ENCODE measurements around the gene TXNDC5.
A peak's percentile ranks its signal among the peaks of the same experiment; 100 is the strongest.
"Not testable (repeated sequence)": the region's sequence is repeated elsewhere in the genome, so short reads cannot be mapped to it uniquely, and the experiment has no call there.

The TXNDC5 gene

DNA sequence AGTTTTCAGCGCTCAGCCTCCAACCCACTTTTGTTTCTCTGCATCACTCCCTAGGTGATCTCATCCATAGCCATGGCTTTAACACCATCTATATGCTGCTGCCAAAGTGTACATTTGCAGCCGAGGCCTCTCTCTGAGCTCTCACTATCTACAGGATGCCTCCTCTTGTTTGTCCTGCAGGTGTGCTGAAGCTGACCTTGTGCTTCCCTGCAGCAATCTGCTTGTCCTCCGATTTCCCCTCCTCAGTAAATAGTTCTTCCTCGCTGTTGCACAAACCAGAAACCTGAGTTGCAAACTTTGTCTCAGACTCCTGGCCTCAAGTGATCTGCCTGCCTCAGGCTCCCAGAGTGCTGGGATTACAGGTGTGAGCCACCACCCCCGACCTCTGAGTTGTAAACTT is 3.7 kb upstream of the TXNDC5 start:
- DNase-seq (ENCODE audit: low read depth in 2 of 2): no peak

DNA sequence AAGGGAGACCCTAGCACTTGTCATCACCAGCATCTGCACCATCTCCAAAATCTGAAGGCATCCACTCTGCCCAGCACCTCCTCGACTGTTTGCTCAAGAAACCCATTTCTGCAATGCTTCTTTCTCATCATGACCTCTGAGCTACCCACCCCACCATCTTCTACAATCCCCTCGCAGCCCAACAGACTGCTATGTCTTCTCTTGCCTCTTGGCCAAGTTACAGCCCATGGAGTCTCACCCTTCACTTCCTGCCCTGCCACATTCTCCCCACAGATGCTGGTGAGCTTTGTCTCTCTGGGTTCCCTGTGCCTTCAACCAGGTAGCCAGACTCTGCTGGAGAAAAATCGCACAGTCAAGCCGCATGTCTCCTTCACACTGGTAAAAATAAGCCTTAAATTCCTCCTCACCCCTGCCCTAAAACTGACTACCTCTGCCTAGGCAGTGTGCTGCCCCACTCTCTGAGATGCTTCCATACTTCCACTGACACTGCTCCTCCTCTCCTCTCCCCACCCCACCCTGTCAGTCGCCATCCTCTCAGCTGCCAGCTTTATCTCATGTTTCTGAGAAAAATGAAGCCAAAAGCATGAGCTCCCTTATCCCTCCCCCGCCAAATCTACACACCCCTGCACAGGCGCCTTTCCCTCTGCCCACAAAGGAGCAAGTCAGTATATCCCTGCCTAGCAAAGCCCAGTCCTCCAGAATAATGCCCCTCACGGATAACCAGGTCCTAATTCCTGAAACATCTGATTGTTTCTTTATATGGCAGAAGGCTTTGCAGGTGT is 2.3 kb upstream of the TXNDC5 start:
- DNase-seq (ENCODE audit: low read depth in 2 of 2): no peak

DNA sequence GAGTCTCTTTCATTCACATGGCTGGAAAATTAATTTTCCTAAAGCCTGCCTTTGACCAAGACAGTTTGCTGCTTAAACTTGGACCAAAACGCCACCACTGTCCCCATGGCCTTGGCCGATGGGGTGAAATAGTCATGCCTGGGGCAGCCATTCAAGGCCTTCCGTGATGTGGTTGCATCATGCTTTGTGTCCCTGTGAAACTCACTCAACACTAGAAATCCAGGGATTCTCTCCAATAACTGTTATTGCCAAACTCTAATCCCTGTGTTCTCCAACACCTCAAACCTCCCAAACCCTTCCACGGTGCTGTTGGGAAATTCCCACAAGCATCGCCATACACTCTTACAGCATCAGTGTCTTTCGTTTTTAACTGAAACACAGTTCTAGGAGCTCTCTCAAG is 1.4 kb upstream of the TXNDC5 start:
- no peak for DNase-seq (ENCODE audit: low read depth in 2 of 2)

DNA sequence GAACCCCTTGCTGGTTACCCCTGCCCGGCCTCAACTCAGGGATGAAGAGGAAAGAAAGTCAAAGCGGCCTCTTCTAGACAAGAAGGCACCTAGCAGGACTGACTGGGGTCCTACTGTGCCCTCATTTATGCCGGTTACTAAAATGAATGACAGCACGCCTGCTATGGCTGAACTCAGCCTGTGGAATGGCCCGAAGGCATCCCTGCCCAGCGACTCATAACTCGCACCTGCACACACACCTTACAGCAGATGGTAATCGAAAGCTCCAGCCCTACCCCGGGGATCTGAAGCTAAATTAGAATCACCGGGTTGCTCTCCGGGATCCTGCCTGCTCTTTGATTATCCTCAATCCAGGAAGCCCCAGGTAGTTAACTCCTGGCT is 747 bp upstream of the TXNDC5 start:
- no peak for DNase-seq (ENCODE audit: low read depth in 2 of 2)

DNA sequence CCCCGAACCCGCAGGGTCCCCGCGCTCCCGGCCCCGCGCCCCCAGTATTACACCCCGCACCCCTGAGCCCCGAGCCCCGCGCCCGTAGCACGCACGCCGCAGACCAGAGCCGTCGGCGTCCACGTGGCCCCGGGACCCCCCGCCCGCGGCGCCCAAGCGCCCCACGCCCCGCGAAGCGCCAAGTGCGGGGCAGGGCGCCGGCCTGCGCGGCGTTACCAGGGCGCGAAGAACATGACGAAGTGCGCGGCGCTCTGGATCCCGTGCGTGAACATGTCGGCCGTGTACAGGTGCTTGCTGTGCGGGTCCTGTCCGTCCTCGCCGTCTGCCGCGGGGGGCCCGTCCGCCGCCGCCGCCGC is 312 bp downstream of the TXNDC5 start:
- no peak for DNase-seq (ENCODE audit: low read depth in 2 of 2)

DNA sequence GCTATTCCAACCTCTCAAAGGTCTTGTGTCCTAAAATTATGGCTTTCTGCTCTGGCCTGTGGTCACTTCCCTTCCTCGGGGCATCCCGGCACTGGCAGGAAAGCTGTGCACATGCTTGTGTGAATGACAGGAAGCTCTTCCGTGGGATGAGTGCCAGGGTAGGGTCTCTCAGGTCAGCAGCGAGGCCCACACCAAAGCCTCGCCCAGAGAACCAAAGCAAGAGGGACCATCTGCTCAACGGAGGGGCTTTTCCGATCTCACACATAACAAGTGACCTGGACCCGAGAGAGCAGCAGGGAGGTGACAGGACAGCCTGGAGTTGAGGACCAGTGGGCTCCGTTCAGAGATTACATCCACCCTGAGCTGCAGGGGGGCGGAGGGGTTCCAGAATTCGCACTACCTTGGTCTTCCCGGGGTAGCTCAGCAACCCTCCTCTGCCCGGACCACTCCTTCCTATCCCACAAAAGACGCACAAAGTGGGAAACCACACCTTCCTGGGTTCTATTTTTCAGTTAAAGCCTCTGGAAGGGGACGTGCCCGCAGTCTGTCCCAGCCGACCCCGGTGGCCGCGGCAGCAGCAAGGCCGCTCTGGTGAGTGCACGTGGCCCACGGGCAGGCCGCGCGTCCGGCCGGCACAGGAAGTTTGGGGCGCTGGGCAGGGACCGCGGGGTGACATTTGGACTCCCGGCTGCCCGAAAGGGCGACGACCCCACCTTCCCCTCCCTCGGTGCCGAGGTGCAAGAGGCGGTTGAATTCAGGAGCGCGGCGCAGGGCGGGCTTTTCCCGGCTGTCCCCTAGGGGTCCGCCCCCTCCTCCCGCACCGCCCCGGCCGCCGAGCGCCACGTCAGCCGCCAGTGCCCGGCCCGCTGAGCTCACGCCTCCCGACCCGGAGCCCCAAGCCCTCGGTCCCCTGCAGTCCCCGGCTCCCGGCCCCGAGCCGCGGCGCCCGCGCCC is 988 bp downstream of the TXNDC5 start:
- peak in 1 of 2 donors; percentile 21 for DNase-seq (ENCODE audit: low read depth in 2 of 2)

- no peak for DNase-seq (ENCODE audit: low read depth in 2 of 2)
Measured at GRCh38 chr6:7907159-7907558, 3.4 kb downstream of the TXNDC5 start.

DNA sequence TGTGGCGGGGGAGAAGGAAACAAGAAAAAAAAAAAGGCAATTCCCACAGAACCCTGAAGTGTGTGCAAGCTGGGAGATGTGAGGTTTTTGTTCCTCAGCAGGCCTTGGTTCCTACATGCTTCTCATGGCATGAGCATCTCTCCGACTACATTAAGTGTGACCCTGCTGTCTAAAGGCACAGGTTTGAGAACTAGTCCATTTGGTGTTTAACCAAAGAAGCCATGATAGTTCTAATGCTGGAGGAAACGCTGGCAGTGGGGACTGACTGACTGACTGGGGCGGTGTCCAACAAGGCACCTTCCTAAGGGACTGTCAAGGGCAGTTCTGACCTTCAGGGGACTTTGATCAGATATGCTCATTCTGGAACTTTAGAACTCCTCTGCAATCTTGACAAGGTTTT is 3.8 kb downstream of the TXNDC5 start:
- no peak for DNase-seq (ENCODE audit: low read depth in 2 of 2)

DNA sequence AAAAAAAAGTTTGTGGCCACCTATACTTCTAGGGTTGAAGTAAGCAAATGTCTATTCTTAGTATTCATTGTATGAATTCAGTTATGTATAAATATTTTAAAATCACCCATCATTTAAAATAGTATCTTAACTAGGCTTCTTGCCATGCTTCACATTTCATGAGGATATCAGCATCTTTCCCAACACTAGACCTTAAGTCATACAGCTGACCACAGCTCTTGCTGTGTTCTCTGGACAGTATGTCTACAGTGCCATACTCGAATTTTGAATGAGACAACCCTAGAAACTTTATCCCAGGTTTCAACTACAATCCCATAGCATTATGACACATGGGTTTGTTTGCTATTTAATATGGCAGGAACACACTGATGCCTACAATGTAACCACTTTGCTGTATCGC is 5.2 kb downstream of the TXNDC5 start:
- no peak for DNase-seq (ENCODE audit: low read depth in 2 of 2)

- no peak for DNase-seq (ENCODE audit: low read depth in 2 of 2)
Measured at GRCh38 chr6:7904654-7905319, 5.8 kb downstream of the TXNDC5 start.

DNA sequence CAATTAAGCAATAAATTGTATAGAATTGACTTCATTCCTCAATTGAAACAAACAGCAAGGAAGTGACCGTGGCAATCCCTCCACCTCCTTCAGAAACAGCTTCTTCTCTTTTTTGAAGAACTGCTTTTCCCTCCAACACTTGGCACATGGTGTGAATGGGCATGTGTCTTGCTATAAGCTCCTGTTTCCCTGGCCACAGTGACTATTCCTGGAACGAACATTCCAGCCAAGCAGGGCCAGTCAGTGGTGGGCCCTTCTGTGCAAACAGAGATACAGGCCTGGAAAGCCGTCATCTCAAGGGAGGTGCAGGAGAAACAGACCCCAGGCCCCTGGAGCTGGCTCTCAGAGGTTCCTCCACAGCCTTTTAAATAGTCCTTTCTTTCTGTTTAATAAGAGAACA is 6.9 kb downstream of the TXNDC5 start:
- no peak for DNase-seq (ENCODE audit: low read depth in 2 of 2)

DNA sequence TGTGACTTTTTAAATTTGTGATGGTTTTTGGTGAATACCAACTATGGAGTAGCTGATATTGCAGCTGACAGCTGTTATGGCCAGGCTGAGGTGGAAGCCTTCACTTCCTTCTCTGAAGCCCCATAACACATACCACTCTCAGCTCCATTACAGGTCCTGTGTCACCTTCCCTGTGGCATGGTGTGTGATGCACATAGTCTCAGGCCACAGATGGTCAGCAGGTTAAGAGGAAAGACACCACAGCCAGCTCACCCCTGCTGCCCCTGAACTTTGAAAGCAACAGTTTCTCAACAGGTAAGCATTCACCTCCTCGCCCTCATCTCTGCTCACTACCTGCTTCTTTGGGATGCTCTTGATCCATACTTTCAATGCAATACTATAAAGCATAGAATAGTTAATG is 7.7 kb downstream of the TXNDC5 start:
- no peak for DNase-seq (ENCODE audit: low read depth in 2 of 2)

GRCh38 chr6:7902221-7902620 is 8.4 kb downstream of the TXNDC5 start:
- no peak for DNase-seq (ENCODE audit: low read depth in 2 of 2)

DNA sequence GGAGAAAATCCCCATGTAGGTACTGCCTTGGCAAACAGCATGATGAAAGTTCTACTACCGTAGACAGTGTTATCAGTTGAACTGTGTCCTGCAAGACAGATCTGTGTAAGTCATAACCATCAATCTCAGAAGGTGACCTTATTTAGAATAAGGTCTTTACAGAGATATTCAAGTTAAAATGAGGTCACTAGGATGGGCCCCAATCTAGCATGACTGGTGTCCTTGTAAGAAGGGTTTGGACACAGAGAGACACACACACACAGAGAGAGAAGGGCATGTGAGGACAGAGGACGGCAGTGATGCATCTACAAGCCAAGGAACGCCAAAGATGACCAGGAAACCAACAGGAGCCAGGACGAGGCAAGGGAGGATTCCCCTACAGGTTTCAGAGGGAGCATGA is 8.8 kb downstream of the TXNDC5 start:
- no peak for DNase-seq (ENCODE audit: low read depth in 2 of 2)

GRCh38 chr6:7901056-7901455 is 9.5 kb downstream of the TXNDC5 start:
- DNase-seq (ENCODE audit: low read depth in 2 of 2): no peak

- no peak for DNase-seq (ENCODE audit: low read depth in 2 of 2)
Measured at GRCh38 chr6:7900621-7901020, 10.0 kb downstream of the TXNDC5 start.

GRCh38 chr6:7899889-7900213 is 10.7 kb downstream of the TXNDC5 start:
- no peak for DNase-seq (ENCODE audit: low read depth in 2 of 2)

DNA sequence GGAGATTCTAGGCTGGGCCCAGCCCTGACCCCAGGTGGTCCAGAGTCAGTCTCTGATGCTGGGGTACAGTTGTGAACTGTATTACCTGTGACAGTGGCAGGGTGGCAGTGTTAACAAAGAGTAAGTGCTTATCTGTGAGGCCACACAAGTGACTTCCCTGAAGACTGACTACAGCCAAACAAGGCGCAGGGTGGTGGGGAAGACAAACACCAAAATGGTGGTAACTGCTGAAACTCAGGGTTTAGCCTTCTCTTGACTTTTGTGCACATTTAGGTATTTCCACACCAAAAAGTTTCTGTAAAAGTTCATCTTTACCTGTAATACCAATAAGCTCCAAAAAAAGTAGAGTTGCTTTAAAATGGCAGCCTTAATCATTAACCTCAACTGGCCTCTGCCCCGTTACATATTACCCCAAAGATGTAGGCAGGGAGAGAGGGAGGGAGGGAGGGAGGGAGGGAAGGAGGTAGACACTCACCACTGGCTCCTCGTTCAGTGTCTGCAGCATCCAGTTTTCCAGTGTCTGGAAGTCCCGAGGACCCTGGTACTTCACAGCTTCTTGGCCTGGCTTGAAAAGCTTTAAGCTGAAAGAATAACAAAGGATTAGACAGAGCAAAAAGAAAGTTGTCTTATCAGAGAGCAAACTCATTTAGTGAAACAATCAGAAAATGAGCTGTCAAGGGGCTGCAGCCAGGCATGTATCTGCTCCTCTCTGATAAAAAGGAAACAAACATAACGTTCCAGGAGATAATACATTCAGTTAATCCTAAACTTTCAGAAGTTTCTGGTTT is 11.3 kb downstream of the TXNDC5 start:
- no peak for DNase-seq (ENCODE audit: low read depth in 2 of 2)

DNA sequence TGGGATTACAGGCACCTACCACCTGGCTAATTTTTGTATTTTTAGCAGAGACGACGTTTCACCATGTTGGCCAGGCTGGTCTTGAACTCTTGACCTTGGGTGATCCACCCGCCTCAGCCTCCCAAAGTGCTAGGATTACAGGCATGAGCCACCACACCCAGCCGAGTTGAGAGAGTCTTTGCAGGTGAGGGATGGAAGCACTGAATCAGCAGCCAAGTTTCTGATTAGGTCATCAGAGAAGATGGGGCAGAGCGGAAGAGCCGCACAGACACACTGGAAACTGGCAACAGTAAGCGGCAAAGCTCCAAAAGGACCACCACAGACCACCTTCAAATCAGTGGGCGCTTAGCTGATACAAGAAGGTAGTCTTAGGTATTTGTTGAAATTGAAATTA is 12.4 kb downstream of the TXNDC5 start:
- DNase-seq (ENCODE audit: low read depth in 2 of 2): not testable (repeated sequence)

GRCh38 chr6:7897461-7898192 is 13.0 kb downstream of the TXNDC5 start:
- DNase-seq (ENCODE audit: low read depth in 2 of 2): no peak

- DNase-seq (ENCODE audit: low read depth in 2 of 2): no peak
Measured at GRCh38 chr6:7896465-7896987, 14.1 kb downstream of the TXNDC5 start.

Data from stimulated activated CD4-positive, alpha-beta T cell treated with anti-CD3 and anti-CD28 coated beads, Interleukin-1b, Interleukin-23, amount 100 ng/mL, for 1 hour (primary cell).